CD4-positive, alpha-beta T cell treated with Interleukin-4 for 4 hours (primary cell): ENCODE data around the gene NTN5.
"Not testable (repeated sequence)": the region's sequence is repeated elsewhere in the genome, so short reads cannot be mapped to it uniquely, and the experiment has no call there.

Source experiments
- DNase-seq: peaks from one replicate; pipeline ENCODE4 v3.0.0-alpha.2; 2020

NTN5 gene

GRCh38 chr19:48669903-48670668 lies 2.7 kb downstream of the NTN5 start:
- no peak for DNase-seq

- DNase-seq = no peak
Measured at GRCh38 chr19:48668761-48669160, 4.1 kb downstream of the NTN5 start.

GRCh38 chr19:48668332-48668731 lies 4.5 kb downstream of the NTN5 start:
- DNase-seq = no peak

DNA sequence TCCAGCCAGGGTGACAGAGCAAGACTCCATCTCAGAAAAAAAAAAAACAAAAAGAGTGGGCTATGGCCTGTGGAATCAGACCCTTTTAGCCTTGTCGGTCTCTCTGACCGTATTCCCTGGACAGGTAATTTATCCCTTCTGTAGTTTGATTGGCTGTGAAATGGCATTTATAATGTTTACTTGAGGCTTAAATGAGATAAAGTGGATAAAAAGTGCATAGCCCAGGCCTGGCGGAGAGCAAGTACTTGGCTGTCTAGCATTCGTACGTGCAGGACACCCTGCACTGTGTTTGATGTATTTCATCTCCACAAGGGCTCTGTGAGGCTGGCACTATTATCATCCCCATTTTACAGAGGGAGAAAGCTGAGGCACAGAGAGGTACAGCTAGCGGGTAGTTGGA lies 7.0 kb downstream of the NTN5 start:
- DNase-seq = no peak

GRCh38 chr19:48664476-48664875 lies 8.3 kb downstream of the NTN5 start:
- no peak for DNase-seq

- DNase-seq = no peak
Measured at GRCh38 chr19:48663667-48664066, 9.2 kb downstream of the NTN5 start.

GRCh38 chr19:48661711-48662090 lies 11.1 kb downstream of the NTN5 start:
- no peak for DNase-seq

DNA sequence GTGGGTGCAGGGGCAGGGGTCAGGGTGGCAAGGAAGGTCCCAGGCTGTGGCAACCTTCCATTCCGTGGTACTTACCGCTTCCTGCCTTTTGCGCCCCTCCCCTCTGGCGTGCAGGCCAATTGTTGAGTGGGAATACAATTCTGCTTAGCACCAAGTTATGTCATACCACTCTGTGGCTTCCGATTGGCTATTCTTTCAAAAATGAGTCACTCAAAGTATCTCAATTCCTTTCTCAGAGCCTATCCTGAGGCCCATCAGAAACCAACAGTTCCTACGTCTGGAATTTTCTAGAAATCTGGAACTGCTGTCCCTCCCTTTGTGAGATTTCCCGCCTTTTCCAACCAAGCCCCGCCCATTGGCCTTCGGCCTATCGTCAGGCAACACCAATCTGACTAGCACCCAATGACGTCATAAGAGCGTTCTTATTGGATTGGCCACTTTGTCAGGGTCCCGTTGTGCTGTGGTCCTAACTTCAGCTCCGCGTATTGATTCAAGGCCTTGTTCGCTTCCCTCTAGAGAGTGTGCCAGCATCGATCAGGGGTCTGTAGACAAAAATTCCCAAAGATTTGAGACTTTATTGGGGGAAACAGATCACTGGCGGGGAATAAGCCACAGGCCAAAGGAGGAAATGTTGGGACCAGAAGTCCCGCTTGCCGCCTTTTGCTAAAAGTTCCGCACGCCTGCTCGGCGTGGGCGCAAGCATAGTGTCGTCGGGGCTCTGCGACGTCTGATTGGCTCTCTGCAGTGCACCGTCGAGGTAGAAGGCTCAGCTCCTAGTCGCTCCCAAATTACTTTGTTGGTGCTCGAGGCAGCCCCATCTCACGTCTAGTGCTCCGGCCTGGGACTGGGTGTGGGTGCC lies 11.7 kb downstream of the NTN5 start:
- peak; percentile 82 for DNase-seq

- no peak for DNase-seq
Measured at GRCh38 chr19:48659768-48660167, 13.0 kb downstream of the NTN5 start.

GRCh38 chr19:48658483-48658882 lies 14.3 kb downstream of the NTN5 start:
- no peak for DNase-seq

- not testable (repeated sequence) for DNase-seq
Measured at GRCh38 chr19:48657828-48658227, 15.0 kb downstream of the NTN5 start.

GRCh38 chr19:48656840-48657474 lies 15.9 kb downstream of the NTN5 start:
- DNase-seq = no peak

DNA sequence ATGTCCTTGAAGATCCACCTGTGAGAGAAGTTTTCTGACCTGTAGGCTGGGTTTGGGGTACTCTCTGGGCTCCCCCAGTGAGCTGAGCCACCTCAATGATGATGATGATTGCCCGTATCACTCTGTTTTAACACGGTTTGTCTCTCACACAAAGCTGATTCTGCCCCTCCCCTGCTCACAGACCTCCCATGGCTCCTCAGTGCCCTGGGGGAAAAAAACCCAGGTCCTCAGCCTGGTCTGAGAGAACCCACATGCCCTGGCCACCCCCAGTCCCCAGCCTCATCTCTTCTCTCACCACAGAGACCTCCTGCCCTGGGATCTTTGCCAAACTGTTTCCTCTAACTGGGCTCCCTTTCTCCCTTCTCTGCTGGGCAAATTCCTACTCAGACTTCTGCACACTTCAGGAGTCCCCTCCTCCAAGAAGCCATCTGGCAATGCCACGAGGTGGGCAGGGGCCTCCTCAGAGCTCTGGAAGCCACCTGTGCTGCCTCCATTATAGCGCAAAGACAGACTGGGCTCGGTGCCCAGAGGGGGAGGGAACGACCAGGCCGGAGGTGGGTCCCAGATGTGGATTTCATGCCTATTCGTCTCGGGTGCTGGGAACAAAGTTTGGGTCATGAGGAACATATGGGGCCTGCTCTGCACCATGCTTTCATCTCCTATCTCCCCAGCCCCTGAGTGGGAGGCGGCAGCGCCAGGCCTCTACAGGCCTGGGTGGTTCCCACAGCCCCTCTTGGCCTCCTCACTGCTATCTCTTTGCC lies 18.3 kb downstream of the NTN5 start:
- no peak for DNase-seq

DNA sequence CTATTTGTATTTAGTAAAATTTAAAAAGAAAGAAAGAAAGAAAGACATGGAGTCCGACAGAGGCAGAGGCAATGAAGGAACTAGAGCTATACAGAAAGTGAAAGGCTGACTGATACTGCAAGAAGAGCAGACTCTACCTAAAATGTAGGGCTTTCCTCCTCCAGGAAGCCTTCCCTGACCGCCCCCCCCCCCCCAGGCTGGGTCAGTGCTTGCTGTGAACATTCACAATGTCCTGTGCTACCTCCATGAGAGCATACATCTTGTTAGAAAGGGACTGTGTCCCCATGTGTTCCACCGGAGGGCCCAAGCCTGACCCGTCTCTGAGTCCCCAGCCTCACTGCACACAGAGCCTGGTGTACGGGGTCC lies 21.2 kb downstream of the NTN5 start:
- no peak for DNase-seq

DNA sequence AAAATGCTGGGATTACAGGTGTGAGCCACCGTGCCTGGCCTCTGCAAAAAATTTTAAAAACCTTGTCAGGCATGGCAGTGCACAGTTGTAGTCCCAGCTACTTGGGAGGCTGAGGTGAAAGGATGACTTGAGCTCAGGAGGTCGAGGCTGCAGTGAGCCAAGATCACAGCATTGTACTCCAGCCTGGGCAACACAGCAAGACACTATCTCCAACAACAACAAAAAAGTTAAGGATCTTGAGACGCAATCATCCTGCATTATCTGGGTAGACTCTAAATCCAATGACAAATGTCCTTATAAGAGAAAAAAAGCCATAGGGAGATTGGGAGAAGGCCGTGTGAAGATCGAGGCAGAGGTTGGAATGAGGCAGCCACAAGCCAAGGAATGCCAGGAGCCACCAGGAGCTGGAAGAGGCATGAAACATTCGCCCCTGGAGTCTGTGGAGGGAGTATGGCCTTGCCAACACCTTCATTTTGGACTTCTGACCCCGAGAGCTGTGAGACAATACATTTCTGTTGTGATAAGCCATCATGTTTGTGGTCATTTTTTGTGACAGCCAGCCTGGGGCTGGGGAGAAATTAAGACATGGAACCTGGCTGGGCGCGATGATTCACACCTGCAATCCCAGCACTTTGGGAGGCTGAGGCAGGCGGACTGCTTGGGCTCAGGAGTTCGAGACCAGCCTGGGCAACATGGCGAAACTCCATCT lies 21.7 kb downstream of the NTN5 start:
- DNase-seq = no peak

DNA sequence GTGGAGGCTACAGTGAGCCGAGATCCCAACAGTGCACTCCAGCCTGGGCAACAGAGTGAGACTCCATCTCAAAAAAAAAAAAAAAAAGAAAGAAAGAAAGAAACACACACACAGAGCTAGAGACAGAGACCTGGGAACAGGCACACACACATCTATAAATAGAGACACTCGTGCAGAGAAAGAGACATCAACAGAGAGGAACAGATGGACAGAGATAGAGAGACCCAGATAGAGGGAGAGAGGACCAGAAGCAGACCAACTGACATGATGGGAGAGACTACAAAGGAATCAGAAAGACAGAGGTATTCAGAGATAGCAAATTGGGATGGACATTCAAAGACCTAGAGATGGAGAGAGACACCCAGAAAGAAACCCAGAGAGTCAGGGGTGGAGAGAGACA lies 24.7 kb downstream of the NTN5 start:
- DNase-seq = no peak

GRCh38 chr19:48646722-48647216 lies 26.0 kb downstream of the NTN5 start:
- no peak for DNase-seq

DNA sequence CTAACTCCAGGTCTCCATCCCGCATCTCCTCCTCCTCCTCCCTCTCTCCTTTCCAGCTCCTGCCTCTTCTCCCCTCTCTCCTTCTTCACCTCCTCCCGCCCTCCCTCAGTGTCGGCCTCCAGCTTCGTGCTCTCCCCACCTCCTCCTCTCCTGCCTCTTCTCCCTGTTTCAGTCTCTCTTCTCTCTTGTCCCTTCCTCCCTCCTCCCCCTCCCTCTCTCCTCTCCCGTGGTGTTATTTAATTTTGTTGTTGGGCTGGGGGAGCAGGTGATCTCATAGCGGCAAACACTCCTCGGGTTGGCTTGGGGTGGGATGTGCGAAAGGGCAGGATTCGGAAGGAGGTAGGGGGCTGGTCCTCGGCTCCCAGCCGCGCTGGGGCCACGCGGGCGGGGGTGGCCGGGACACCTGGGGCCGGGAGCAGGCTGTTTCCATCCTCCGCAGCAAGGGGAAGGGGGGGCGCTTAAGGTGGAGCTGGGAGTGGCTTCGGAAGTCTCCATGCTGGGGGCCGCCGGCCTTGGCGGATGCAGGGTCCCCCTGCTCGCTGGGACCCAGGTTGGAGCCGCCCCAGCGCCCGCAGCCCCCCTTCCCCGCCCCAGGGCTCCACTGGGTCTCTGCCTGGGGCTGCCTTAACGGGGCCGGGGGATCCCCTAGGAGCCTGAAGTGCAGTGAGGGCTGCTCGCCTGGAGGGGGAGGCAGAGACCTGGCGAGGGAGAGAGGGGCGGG lies 26.7 kb downstream of the NTN5 start, which contains the start of gene CA11:
Gene CA11, minus strand, starts transcription at position 187 of the 721 bp plus-strand sequence. CDS start 555 bp downstream, outside the sequence.
- peak; percentile 91 for DNase-seq

DNA sequence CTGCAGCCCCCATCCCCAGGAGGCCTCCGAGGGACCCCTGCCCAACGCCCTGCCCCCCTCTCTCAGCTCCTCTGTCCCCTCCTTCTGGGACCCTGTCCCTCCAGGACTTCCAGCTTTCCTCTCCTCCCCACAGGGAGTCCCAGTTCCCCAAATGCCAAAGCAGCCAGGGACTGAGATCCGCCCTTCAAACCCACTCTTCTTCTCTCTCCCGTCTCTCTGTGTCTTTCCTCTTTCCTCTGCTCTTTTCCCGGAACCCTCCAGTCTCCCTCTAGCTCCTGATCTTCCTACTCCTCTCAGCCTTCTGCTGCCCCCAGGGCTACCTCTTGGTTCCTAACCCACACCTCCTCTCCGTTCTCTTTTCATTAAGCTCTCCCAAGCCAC lies 27.2 kb downstream of the NTN5 start:
- DNase-seq = no peak

DNA sequence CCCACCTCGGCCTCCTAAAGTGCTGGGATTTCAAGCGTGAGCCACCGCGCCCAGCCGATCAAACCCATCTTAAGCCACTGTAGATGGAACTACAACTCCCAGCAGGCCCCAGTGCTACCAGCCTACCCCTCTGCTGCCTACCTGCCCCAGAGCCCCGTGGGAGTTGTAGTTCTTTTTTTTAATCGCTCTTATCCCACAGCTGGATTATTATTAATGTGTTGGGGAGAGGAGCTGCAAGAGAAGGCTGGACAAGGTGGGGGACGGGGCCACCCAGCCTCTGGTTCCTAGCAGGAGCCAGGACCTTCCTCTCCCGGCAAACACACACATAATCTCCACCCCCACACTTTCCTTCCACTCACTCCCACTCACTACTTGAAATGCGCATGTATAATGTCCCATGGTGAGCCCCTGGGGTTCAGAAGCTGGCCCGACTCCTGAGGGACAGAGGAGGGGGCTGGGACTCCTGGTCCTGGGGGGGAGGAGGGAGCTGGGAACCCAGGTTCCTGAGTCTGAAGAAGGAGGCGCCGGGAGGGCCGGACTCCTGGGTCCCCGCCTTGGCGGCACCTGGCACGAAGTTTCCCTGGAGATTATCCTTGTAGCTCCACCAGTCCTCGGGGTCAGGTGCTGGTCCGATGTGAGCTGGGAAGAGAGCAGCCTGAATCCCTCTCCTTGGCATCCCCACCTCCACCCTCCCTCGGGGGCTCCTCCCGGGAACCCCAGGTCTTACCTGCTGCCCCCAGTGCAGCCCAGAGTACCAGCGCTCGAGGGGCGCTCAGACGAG lies 27.8 kb downstream of the NTN5 start:
- DNase-seq = peak; percentile 79

- DNase-seq = no peak
Measured at GRCh38 chr19:48644355-48644754, 28.5 kb downstream of the NTN5 start.
